HG03175 (cell line): ENCODE results near the gene BRIP1.
"Not testable (repeated sequence)": the region's sequence is repeated elsewhere in the genome, so short reads cannot be mapped to it uniquely, and the experiment has no call there.

ENCODE experiments used
- ATAC-seq: cut with Tn5 transposase; IDR thresholded peaks from one replicate; pipeline ENCODE4 v1.9.1; 2021; ENCODE audit warnings: mild to moderate bottlenecking, moderate library complexity; ENCODE audit not compliant: unreplicated experiment

BRIP1 gene

GRCh38 chr17:61831099-61831498 lies 32.2 kb downstream of the BRIP1 start:
- ATAC-seq: no peak

- no peak for ATAC-seq
Observed at GRCh38 chr17:61828694-61829093, 34.6 kb downstream of the BRIP1 start.

DNA sequence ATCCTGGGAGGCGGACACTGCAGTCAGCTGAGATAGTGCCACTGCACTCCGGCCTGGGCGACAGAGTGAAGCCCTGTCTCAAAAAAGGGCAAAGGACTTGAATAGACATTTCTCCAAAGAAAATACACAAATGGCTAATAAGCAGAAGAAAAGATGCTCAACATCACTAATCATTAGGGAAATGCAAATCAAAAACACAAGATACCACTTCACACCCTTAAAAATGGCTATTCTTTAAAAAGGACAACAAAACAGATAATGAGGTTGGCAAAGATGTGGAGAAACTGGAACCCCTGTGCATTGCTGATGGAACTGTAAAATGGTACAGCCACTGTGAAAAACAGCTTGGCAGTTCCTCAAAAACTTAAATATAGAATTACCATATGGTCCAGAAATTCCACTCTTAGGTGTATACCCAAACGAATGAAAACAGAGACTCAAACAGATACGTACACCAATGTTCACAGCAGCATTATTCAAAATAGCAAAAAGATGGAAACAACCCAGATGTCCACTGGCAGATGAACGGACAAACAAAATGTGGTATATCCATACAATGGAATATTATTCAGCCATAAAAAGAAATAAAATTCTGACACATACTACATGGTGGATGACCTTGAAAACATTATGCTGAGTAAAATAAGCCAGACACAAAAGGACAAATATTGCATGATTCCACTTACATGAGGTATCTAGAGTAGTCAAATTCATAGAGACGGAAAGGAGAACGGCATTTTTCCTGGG lies 35.5 kb downstream of the BRIP1 start:
- no peak for ATAC-seq

- not testable (repeated sequence) for ATAC-seq
Observed at GRCh38 chr17:61826866-61827265, 36.5 kb downstream of the BRIP1 start.

DNA sequence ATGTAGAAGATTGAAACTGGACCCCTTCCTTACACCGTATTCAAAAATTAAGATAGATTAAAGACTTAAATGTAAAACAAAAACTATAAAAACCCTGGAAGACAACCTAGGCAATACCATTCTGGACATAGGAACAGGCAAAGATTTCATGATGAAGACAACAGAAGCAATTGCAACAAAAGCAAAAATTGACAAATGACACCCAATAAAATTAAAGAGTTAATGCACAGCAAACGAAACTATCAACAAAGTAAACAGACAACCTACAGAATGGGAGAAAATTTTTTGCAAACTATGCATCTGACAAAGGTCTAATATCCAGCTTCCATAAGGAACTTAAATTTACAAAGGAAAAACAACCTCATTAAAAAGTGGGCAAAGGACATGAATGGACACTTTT lies 37.1 kb downstream of the BRIP1 start:
- ATAC-seq: not testable (repeated sequence)

- no peak for ATAC-seq
Observed at GRCh38 chr17:61825448-61826137, 37.7 kb downstream of the BRIP1 start.

DNA sequence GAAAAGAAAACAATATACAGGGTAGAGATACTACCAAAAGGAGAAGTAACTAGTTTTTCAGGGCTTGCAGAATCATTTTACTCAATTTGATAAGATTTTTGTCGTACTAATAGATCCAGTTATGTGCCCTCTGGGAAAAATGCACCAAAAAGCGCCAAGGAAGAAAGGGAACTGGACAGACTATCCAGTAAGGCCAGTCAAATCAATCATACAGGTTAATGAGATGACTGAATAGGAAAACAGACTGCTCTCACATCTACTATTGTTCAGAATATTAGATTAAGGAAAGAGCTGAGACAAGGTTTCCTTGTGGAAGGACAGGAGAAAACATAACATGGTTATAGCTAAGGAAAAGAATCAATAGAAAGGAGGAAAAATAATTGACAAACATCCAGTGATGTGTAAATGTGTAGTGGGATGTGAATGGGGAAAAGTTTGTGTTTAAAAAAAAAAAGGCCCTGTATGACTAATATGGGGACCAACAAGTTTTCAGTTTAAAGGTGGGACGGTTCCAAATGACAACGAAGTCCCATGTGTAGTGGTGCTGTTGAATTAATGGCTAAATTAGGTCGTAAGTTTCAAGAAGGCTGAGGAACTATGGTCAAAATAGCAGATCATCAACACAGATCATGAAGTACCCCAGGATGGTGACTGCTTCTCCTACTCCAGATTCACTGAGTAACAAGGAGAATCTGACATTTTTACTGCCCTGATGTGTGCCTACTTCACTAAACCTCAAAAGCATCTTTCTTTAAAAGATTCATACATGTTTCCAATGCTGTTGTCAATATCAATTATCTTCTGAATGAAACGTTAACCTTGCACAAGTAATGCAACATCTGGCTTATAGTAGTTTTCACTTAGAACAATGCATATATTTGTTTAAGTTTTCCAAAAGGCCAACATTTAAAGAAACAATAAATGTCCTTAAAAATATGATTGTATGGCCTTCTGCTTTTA lies 40.7 kb downstream of the BRIP1 start:
- no peak for ATAC-seq

GRCh38 chr17:61821655-61822054 lies 41.7 kb downstream of the BRIP1 start:
- no peak for ATAC-seq

- not testable (repeated sequence) for ATAC-seq
Observed at GRCh38 chr17:61819265-61819664, 44.1 kb downstream of the BRIP1 start.

- no peak for ATAC-seq
Observed at GRCh38 chr17:61818225-61818624, 45.1 kb downstream of the BRIP1 start.

GRCh38 chr17:61817452-61817851 lies 45.9 kb downstream of the BRIP1 start:
- no peak for ATAC-seq

DNA sequence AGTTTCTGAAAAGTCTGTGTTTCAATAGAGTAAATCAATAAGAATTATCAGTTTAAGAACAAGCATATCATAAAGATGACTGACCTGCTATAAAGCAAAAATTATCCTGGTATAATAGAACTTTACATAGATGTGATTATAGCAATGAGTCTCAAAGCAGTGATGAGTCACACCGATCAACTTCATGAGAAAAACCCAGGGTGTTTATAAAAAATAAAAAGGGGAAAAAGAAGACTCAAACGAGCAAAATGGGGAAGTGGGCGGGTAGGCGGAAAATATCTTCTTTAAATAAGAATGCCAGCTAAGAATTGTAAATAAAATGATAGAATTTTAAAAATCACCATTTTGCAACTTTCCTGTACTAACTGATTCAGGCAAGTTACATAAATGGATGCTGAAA lies 46.8 kb downstream of the BRIP1 start:
- ATAC-seq: no peak

DNA sequence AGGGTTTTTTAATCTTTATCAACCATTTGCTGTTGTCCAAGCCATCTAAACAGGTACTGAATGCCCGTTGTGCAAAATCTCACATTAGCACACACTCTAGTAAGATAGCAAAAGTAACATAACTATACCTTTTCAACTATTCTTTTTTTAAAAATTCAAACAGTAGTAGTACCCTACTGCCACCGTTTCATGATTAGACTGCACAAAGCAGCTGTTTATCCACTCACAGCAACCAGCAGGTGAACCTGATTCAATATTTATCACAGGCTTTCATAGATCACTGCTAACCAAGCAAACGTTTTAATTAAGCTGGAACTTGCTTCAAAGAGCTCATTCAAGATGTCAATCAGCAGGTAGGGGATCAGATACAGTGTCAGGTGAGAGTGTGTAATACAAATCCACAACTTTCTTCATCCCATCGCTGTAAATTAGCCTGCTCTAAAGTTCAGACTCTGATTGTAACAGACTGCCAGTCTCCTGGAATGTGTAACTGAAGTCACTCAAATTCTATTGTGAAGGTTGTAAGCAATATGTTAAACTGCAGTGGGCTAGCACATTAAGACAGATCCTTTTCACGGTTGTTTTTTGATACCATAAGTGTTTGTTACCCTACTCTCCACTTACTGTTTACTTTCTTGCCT lies 47.3 kb downstream of the BRIP1 start:
- no peak for ATAC-seq

- no peak for ATAC-seq
Observed at GRCh38 chr17:61814485-61814884, 48.8 kb downstream of the BRIP1 start.

GRCh38 chr17:61813211-61813610 lies 50.1 kb downstream of the BRIP1 start:
- ATAC-seq: no peak

DNA sequence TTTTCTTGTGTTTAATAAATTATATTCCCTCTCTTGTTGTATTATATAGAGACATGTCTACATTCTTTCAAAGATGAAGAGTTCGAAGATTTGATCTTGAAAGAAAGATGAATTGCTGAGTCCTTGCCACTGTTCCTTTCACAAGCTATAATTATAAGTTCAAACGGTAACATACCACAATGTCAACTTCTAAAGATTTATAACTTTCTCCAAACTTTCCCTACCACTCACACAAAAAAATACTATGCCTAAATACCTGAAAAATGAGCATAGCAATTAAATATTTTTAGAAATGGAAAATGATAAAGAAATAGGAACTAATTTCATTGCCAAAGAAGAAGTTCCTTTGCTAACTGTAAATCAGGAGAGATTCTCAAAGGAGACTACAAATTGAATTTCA lies 50.6 kb downstream of the BRIP1 start:
- no peak for ATAC-seq

- ATAC-seq: no peak
Observed at GRCh38 chr17:61809816-61810392, 53.4 kb downstream of the BRIP1 start.

DNA sequence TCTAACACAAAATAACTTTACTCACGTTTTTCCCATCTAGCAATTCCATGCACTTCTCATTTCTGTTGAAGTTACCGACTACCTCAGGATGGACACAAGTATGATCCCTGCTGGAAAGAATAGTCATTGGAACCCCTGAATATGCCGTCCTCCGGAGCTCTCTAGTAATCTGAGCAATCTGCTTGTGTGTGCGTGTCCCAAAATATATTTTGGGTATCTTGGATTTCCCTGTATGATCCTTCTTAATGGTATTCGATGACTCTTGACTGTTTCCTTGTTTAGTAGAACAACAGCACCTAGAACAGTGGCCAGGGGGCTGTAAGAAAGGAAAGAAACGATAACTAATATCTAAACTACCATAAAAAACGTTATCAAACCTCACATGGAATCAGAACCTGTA lies 54.9 kb downstream of the BRIP1 start:
- ATAC-seq: no peak

DNA sequence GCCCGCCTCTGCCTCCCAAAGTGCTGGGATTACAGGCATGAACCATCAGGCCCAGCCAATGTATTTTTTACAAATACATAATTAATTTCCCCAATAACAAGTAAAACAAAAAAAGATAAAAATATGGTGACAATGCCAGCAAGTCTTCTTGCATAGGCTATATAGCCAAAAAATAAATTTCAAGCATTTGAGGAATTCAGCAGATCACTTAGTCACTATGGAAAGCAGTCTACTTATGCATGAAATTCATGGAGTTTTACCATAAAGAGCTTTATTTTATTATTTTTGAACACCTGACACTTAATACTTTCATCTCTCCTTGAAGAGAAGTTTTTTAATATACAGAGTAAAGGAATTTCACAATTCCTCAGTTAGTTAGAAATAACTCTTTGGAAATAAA lies 56.4 kb downstream of the BRIP1 start:
- no peak for ATAC-seq

GRCh38 chr17:61806081-61806828 lies 57.1 kb downstream of the BRIP1 start:
- no peak for ATAC-seq
